Measurements from ENCODE around the gene CPED1.

GRCh38 chr7:121192834-121193233 is 204.3 kb downstream of the CPED1 start:
- TF ChIP-seq, protein P1, sequence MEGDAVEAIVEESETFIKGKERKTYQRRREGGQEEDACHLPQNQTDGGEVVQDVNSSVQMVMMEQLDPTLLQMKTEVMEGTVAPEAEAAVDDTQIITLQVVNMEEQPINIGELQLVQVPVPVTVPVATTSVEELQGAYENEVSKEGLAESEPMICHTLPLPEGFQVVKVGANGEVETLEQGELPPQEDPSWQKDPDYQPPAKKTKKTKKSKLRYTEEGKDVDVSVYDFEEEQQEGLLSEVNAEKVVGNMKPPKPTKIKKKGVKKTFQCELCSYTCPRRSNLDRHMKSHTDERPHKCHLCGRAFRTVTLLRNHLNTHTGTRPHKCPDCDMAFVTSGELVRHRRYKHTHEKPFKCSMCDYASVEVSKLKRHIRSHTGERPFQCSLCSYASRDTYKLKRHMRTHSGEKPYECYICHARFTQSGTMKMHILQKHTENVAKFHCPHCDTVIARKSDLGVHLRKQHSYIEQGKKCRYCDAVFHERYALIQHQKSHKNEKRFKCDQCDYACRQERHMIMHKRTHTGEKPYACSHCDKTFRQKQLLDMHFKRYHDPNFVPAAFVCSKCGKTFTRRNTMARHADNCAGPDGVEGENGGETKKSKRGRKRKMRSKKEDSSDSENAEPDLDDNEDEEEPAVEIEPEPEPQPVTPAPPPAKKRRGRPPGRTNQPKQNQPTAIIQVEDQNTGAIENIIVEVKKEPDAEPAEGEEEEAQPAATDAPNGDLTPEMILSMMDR (IDR thresholded peaks at IDR 0.05): no peak
- no peak for TF ChIP-seq POLR2A (IDR thresholded peaks at IDR 0.05)

Data from transverse colon (tissue), 3 donors.